VCaP (cell line): Measurements from ENCODE around the gene KISS1.

Experiments
- H3K27ac ChIP-seq: fragments of 450-650 bp; 2 replicates; pipeline ENCODE4 v1.5.1; 2017
- TF ChIP-seq, protein P1 (sequence below): fragments of 450-650 bp; conservative IDR thresholded peaks from 2 replicates; pipeline ENCODE4 v1.5.1; 2017; ENCODE audit warnings: mild to moderate bottlenecking, moderate library complexity

The KISS1 gene

GRCh38 chr1:204204944-204205343, 8.7 kb upstream of the KISS1 start:
- H3K27ac ChIP-seq: no peak overlapping the region
- TF ChIP-seq, protein P1, sequence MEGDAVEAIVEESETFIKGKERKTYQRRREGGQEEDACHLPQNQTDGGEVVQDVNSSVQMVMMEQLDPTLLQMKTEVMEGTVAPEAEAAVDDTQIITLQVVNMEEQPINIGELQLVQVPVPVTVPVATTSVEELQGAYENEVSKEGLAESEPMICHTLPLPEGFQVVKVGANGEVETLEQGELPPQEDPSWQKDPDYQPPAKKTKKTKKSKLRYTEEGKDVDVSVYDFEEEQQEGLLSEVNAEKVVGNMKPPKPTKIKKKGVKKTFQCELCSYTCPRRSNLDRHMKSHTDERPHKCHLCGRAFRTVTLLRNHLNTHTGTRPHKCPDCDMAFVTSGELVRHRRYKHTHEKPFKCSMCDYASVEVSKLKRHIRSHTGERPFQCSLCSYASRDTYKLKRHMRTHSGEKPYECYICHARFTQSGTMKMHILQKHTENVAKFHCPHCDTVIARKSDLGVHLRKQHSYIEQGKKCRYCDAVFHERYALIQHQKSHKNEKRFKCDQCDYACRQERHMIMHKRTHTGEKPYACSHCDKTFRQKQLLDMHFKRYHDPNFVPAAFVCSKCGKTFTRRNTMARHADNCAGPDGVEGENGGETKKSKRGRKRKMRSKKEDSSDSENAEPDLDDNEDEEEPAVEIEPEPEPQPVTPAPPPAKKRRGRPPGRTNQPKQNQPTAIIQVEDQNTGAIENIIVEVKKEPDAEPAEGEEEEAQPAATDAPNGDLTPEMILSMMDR: no peak

DNA sequence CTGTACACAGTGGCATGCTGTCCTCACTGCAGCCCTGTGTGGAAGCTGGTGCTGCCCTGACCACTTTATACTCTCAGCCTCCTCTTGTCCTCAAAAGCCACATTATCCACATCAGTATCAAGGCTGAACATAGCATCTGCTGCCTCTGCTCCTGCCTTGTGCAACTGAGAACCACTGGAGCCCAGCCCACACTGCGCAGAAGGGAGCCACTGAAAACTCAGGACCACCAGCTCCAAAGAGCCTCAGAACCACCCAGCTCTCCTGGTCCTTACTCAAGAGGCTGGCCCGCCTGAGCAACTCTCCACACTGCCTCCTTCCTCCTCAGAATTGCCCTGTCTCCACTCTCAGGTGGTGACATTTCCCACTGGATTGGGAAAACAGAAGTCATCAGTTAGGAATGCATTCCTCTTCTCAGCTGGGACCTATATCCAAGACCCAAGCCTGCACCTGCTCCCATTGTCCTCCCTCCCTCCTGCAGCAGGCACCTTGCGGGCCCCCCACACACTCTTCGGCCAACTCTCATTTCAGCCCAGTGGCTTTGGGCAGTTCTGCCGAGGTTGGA, 7.0 kb upstream of the KISS1 start:
- H3K27ac ChIP-seq: no peak overlapping the region
- TF ChIP-seq, protein P1: no peak

GRCh38 chr1:204202481-204202880, 6.2 kb upstream of the KISS1 start:
- TF ChIP-seq, protein P1: no peak

GRCh38 chr1:204201348-204202040, 5.2 kb upstream of the KISS1 start:
- H3K27ac ChIP-seq: no peak overlapping the region
- TF ChIP-seq, protein P1: no peak

More at GRCh38 chr1:204202481-204202880, 6.2 kb upstream of the KISS1 start:
- no peak overlapping the region for H3K27ac ChIP-seq

- TF ChIP-seq, protein P1: no peak
- no peak overlapping the region for H3K27ac ChIP-seq
Observed at GRCh38 chr1:204199579-204199978, 3.3 kb upstream of the KISS1 start.

GRCh38 chr1:204198348-204199340, 2.4 kb upstream of the KISS1 start:
- TF ChIP-seq, protein P1: no peak
- no peak overlapping the region for H3K27ac ChIP-seq

GRCh38 chr1:204197068-204197467, 777 bp upstream of the KISS1 start:
- no peak overlapping the region; the same call in 1 of the 2 replicates for H3K27ac ChIP-seq
- TF ChIP-seq, protein P1: no peak
